Mesodermal cell (in vitro differentiated cells): ENCODE measurements around the gene ABCC6.

Experiments used
- H3K27ac ChIP-seq: 2 replicates; pipeline ENCODE4 v1.7.0; 2013; ENCODE audit warnings: mild to moderate bottlenecking, low read depth, low read length, moderate library complexity; ENCODE audit not compliant: severe bottlenecking
- H3K36me3 ChIP-seq: 2 replicates; pipeline ENCODE4 v1.7.1; 2013; ENCODE audit warnings: mild to moderate bottlenecking, low read length, moderate library complexity; ENCODE audit not compliant: control insufficient read depth, insufficient read depth
- H3K4me1 ChIP-seq: one replicate; pipeline ENCODE4 v1.7.1; 2013; ENCODE audit warnings: mild to moderate bottlenecking, low read length; ENCODE audit not compliant: insufficient read depth, control insufficient read depth, poor library complexity, severe bottlenecking
- H3K4me3 ChIP-seq: 2 replicates; pipeline ENCODE4 v1.7.0; 2013; ENCODE audit warnings: low read length, control low read depth, mild to moderate bottlenecking; ENCODE audit not compliant: insufficient read depth, poor library complexity, severe bottlenecking; ENCODE audit errors: extremely low read depth
- H3K9me3 ChIP-seq: 2 replicates; pipeline ENCODE4 v1.7.1; 2013; ENCODE audit warnings: mild to moderate bottlenecking, low read length, moderate library complexity; ENCODE audit not compliant: control insufficient read depth
- WGBS, 2 experiments: methylation state at CpG; one replicate each; pipeline ENCODE4 v1.1.5; 2013; ENCODE audit warnings: missing lambda C conversion rate in 2 of 2; ENCODE audit not compliant: insufficient coverage in 2 of 2; 5-methylcytosine and 5-hydroxymethylcytosine counted together

Gene ABCC6

DNA sequence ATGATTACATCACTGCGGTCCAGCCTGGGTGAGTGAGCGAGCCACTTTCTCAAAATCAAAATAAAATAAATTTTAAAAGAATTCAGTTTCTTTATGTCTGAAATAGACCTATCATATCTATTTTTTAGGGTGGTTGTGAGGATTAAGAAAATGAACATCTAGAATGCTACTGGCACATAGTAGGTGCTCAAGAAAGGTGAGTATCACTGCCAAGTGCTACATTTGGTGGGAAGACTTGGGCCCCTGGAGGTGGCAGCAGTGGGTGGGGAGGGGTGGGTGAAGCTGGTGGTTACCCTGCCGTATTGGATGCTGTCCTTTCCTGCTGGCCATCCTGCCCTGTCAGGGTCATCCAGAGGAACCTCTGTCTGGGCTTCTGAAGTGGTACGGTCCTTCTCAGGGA, 50.3 kb downstream of the ABCC6 start:
- Histone ChIP-seq H3K9me3 (no peaks in the 10 kb centered on the region), H3K4me1 (no peaks in the 10 kb centered on the region)
- 90 to 93% methylated on average over 1 to 2 of the region's 4 CpGs for WGBS, 2 experiments

DNA sequence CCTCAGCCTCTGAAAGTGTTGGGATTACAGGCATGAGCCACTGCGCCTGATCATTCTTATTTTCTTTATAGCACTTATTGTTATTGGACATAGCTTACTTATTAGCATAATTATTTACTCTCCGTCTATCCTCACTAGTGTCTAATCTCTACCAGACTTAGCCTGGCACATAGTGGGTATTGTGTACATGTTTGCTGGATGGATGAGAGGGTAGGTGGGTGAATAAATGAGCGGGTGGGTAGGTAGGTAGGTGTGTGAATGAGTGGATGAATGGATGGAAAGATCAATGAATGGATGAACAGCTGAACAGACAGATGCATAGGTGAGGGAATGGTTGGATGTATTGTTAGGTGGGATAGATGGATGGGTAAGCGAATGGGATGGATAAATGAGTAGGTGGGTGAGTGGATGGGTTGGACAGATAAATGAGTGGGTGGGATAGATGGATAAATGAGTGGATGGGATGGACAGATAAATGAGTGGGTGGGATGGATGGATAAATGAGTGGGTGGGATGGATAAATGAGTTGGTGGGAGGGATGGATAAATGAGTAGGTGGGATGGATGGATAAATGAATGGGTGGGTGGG, 51.9 kb downstream of the ABCC6 start:
- Histone ChIP-seq H3K27ac (no peak overlapping the region), H3K4me1 (no peaks in the 10 kb centered on the region), H3K36me3 (no peaks in the 10 kb centered on the region), H3K4me3 (no peak overlapping the region), H3K9me3 (no peaks in the 10 kb centered on the region)
- 73 to 83% methylated on average over 2 of the region's 4 CpGs for WGBS, 2 experiments

More for the DNA sequence above, 50.3 kb downstream of the ABCC6 start:
- Histone ChIP-seq H3K27ac (no peak overlapping the region), H3K4me3 (no peak overlapping the region), H3K36me3 (no peaks in the 10 kb centered on the region)

DNA sequence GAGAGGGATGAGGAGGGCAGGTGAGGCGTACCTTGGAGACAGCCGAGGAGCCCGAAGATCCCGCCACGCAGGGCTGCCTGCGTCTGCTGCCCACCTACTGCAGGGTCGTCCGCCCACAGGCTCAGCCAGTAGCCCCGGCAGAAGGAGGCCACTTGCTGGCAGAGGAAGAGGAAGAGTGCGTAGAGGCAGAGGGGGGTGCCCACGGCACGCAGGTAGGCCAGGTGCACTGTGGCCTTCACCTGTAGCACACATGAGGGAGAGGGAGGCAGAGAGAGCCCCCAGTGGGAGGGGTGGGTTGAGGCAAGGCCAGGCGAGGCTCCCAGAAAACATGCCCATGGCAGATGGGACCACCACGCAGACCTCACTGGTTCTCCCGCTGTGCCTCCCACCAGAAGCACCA, 53.7 kb downstream of the ABCC6 start:
- H3K27ac ChIP-seq, result no peak overlapping the region
- H3K4me3 ChIP-seq, result no peak overlapping the region
- 94 to 97% methylated on average over 9 to 13 of the region's 15 CpGs for WGBS, 2 experiments
- no peaks in the 10 kb centered on the region for H3K4me1 ChIP-seq
- no peaks in the 10 kb centered on the region for H3K9me3 ChIP-seq
- H3K36me3 ChIP-seq, result no peaks in the 10 kb centered on the region

DNA sequence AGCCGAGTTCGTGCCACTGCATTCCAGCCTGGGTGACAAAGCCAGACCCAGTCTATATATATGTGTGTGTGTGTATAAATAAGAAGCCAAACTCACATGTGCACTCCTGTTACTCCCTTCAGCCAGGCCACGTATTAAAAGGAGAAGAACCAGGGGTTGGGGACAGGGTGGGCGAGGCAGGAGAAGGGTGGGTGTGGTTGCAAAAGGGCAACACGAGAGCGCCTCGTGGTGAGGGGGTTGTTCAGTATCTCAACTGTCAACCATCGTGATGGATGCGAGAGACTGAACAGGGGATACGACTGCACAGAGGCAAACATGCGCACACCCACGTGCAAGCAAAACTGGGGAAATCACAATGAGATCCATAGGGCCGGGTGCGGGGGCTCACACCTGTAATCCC, 54.9 kb downstream of the ABCC6 start:
- 90 to 93% methylated on average over 14 of the region's 14 CpGs for WGBS, 2 experiments
- Histone ChIP-seq H3K4me1 (no peaks in the 10 kb centered on the region), H3K4me3 (no peak overlapping the region), H3K36me3 (no peaks in the 10 kb centered on the region), H3K9me3 (no peaks in the 10 kb centered on the region), H3K27ac (no peak overlapping the region)

DNA sequence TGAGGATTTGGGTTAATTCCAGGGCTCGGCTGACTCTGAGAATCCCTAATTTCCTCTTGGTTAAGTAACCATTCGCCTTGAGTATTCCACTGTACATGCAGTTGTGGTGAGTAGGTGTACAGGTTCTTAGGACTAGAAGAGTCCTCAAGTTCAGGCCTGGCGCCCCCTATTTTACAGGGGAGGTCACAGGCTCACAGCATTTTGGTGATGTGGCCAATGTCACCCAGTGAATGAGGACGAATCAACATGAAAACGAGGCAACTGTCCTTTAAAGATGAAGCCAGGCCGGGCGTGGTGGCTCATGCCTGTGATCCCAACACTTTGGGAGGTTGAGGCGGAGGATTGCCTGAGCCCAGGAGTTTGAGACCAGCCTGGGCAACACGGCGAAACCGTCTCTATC, 55.4 kb downstream of the ABCC6 start:
- Histone ChIP-seq H3K4me3 (no peak overlapping the region), H3K27ac (no peak overlapping the region), H3K4me1 (no peaks in the 10 kb centered on the region), H3K36me3 (no peaks in the 10 kb centered on the region), H3K9me3 (no peaks in the 10 kb centered on the region)
- 86 to 93% methylated on average over 8 to 9 of the region's 11 CpGs for WGBS, 2 experiments

DNA sequence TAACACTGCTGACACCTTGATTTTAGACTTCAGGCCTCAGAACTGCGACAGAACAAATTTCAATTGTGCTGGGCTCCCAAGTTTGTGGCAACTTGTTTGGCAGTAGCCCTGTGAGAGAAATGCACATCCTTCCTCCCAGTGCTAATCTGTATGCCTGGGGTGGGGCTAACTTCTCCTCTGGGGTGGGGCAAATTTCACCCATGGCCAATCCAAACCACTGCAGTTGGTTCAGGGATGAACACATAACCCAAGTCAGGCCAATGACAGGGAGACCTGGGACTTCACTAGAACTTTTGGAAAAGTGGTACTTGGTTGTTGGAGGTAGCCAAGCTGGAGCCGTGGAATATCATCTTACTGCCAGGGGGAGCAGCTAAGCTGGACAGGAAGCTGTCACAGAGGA, 56.3 kb downstream of the ABCC6 start:
- Histone ChIP-seq H3K36me3 (no peaks in the 10 kb centered on the region), H3K27ac (no peak overlapping the region), H3K4me1 (no peaks in the 10 kb centered on the region), H3K9me3 (no peaks in the 10 kb centered on the region), H3K4me3 (no peak overlapping the region)
- WGBS, 2 experiments, result 45 to 89% methylated on average over 1 to 2 of the region's 2 CpGs

DNA sequence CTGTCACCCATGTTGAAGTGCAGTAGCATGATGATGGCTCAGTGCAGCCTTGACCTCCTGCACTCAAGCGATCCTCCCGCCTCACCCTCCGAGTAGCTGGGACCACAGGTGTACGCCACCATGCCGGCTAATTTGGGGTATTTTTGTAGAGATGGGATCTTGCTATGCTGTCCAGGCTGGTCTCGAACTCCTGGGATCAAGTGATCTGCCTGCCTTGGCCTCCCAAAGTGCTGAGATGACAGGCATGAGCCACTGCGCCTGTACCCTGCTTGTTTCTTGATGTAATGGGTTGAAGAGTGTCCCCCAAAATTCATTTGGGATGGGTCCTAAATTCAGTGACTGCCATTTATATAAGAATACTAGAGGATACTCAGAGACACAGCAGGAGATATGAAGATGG, 57.2 kb downstream of the ABCC6 start:
- no peaks in the 10 kb centered on the region for H3K4me1 ChIP-seq
- H3K36me3 ChIP-seq, result no peaks in the 10 kb centered on the region
- WGBS, 2 experiments, result 78 to 79% methylated on average over 6 to 7 of the region's 7 CpGs
- H3K9me3 ChIP-seq, result peaks cover 3% of the 10 kb centered on the region
- no peak overlapping the region for H3K4me3 ChIP-seq
- no peak overlapping the region for H3K27ac ChIP-seq

DNA sequence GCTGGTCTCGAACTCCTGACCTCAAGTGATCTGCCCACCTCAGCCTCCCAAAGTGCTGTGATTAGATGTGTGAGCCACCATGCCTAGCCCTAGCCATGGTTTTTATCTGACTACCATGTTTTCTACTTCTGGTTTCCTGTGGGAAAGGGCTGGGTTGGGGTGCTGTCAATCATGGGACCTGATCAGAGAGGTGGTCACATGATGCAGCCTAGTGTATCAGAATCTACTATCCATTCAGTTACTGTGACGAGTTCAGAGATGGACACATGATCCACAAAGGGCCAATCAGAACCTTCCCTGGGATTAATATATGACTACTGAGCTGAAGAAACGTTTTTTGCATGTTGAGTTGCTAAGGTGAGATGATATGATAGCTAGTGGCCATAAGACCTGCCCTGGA, 59.1 kb downstream of the ABCC6 start:
- Histone ChIP-seq H3K4me1 (no peaks in the 10 kb centered on the region), H3K27ac (no peak overlapping the region), H3K9me3 (peaks cover 13% of the 10 kb centered on the region), H3K36me3 (no peaks in the 10 kb centered on the region), H3K4me3 (no peak overlapping the region)
- 87 to 100% methylated on average over 2 to 3 of the region's 3 CpGs for WGBS, 2 experiments

DNA sequence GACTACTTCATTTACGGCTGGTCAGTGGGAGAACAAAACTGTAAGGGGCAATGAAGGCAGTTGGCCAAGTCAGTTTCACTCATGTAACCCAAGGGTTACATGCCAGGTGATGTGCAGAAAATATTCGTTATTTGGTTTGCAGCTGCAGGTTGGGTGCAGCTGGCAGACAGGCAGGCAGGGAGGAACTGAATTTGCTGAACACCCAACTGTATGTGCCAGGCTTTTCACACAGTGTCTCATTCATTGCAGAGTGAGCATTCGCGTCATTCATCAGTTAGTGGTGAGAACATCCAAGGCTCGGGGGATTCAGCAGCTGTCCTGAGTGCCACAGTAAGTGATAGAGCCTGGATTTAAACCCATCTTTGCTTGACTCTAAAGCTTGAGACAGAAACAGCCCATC, 59.7 kb downstream of the ABCC6 start:
- 89 to 92% methylated on average over 5 of the region's 5 CpGs for WGBS, 2 experiments
- Histone ChIP-seq H3K9me3 (peaks cover 20% of the 10 kb centered on the region), H3K4me3 (no peak overlapping the region), H3K27ac (no peak overlapping the region), H3K4me1 (no peaks in the 10 kb centered on the region), H3K36me3 (no peaks in the 10 kb centered on the region)

DNA sequence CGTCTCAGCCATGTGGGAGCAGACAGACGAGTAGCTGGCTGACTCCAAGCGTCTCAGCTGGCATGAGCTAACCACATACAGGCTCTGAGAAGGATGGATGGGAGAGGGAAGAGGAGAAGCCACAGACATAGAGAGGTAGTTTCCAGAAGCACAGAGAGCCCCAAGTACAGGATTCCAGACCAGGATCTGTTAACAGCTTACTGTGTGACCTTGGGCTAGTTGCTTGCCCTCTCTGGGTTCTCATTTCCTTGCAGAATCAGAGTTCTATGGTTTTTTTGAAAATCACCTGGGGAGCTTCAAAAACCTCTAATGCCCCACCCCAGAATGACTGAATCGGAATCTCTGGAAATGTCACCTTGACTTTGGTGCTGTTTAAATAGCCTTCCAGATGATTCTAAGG, 60.2 kb downstream of the ABCC6 start:
- 79 to 90% methylated on average over 3 to 4 of the region's 4 CpGs for WGBS, 2 experiments

DNA sequence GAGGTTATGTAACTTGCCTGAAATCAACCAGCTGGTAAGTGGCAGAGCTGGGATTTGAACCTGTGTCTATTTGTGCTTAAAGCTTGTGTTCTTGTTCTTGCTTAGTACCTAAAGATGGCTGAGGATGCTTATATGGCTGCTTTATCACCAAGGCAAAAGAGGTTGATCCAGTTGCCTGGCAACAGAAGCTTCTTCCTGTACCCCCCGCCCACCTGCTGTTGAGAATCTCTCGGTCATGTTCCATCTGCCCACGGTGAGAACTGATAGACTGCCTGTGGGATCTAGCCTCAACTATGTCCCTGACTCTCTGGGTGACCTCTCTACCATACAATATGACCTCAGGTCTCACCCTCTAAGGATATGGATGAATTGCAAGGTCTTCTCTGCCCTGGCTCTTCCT, 60.7 kb downstream of the ABCC6 start:
- Histone ChIP-seq H3K9me3 (peaks cover 30% of the 10 kb centered on the region), H3K27ac (no peak overlapping the region), H3K4me1 (no peaks in the 10 kb centered on the region), H3K4me3 (no peak overlapping the region), H3K36me3 (no peaks in the 10 kb centered on the region)
- WGBS, 2 experiments, result 73 to 77% methylated on average over 3 of the region's 3 CpGs

More for the DNA sequence above, 60.2 kb downstream of the ABCC6 start:
- Histone ChIP-seq H3K36me3 (no peaks in the 10 kb centered on the region), H3K4me3 (no peak overlapping the region), H3K27ac (no peak overlapping the region), H3K4me1 (no peaks in the 10 kb centered on the region), H3K9me3 (peaks cover 25% of the 10 kb centered on the region)
